NCI-H446 (cell line): Measurements from ENCODE around the gene BDKRB1.

Source experiments
- DNase-seq, 2 experiments: peaks; one replicate each; lab custom pipeline; 2025; lab: John Stamatoyannopoulos, UW

BDKRB1 gene

GRCh38 chr14:96281486-96281885 is 25.5 kb downstream of the BDKRB1 start:
- peak in 1 of 2 experiments; percentile 8 for DNase-seq

- no peak for DNase-seq
Observed at GRCh38 chr14:96284008-96284407, 28.0 kb downstream of the BDKRB1 start.

- no peak for DNase-seq
Observed at GRCh38 chr14:96284430-96284829, 28.4 kb downstream of the BDKRB1 start.

DNA sequence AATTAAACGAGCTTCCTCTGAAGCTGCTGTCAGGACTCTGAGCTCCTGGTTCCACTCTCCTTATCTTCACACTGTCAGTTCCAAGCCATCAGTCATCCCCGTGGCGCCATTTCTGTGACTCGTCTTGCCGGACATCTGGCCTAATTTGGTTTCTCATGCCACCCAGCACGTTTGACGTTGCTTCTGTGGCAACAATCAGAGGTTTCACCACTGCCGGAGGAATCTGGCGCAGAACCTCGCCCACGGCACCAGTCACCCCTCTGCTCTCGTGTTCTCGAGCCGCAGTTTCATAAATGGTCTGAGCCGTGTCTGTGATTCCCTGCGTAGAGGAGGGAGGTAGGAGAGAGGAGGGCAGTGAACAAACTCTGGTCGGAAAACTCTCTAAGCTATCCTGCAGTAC is 29.7 kb downstream of the BDKRB1 start:
- DNase-seq = no peak

GRCh38 chr14:96286251-96286650 is 30.2 kb downstream of the BDKRB1 start:
- no peak for DNase-seq

DNA sequence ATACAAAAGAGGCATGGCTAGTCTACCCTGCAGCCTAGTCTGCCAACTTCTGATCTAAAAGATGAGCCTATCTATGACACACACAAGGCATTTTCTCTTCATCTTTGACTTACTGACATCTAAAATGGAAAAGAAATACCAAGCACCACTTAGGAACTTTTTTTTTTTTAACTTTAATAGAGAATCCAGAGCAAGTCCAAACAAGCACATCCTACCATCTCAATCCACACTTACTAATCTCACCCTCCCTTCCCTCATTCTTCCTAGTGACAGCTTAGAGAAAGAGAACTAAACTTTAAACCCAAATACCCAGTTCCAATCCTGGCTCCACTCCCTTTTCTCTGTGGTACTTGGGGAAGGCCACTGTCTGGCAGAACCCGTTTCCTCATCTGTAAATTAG is 31.8 kb downstream of the BDKRB1 start:
- DNase-seq = no peak

DNA sequence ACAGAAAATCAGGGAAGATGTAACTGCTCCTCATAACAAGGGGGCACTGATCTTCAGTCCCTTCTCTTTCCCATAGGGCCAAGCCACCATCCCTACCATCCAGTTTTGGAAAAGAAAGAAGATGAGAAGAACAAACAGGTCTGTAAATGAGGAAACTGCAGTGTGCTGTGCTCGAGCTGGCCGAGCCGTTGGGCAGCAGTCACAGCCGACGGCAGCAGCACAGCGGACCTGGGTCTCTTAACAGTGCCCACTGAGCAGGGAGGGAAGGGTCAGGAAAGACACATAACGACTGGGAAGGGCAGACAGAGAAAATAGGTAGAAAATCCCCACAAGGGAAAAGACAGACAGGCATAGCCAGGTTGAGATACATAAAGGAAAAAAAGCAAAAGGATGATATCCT is 38.2 kb downstream of the BDKRB1 start:
- no peak for DNase-seq

- peak in 1 of 2 experiments; percentile 39 for DNase-seq
Observed at GRCh38 chr14:96297000-96297399, 41.0 kb downstream of the BDKRB1 start.

DNA sequence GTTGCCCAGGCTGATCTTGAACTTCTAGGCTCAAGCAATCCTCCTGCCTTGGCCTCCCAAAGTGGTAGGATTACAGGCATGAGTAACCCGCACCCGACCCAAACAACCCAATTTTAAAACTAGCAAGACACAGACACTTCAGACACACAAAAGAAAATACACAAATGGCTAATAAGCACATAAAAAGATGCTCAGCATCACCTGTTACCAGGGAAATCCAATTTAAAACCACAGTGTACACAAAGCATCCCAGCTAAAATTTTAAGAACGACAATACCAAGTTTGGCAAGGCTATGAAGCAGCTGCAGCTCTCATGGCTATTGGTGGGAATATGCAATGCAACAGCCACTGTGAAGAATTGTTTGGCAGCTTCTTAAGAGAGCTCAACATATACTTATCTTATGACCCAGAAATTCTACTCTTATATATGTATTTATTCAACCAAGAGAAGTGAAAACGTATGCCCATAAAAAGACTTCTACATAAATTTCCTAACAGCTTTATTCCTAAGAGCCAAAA is 42.0 kb downstream of the BDKRB1 start:
- no peak for DNase-seq

GRCh38 chr14:96299441-96299840 is 43.4 kb downstream of the BDKRB1 start:
- peak in 1 of 2 experiments; percentile 12 for DNase-seq

- DNase-seq = no peak
Observed at GRCh38 chr14:96303981-96304380, 48.0 kb downstream of the BDKRB1 start.

DNA sequence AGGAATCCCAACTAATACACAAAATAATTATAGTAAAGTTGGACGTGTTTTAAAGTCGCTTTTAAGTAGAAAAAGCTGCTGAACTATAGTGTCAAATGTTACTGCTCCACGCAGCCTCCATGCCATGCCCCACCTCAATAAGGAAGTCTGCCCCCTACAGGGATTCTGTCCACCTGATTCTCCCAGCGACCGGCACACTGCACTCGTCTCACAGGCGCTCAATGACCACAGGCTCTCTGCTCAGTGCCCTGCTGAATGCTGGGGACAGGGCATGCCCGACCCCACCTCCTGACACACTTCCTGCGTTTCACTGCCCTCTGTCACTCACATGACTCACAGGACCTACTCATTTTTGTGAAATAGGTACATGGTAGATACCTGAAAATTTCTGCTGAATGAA is 48.9 kb downstream of the BDKRB1 start:
- no peak for DNase-seq

DNA sequence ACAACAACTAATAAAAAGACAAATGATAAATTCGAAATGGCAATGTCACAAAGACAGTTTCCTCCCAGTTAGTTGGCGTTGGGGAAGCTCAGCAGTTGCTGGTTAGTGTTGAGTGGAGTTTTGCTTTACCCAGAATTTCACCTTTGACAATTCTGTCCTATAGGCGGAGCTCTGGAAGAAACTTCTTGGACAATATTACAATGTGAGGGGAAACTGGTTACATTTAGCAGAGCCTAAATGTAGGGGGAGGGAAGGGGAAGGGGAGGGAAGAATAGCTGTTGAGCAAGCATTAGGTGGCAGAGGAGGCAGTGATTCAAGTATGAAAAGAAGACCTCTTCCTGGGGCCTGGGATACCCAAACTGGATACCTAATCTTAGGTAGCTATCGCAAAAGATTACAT is 51.4 kb downstream of the BDKRB1 start:
- DNase-seq = no peak

DNA sequence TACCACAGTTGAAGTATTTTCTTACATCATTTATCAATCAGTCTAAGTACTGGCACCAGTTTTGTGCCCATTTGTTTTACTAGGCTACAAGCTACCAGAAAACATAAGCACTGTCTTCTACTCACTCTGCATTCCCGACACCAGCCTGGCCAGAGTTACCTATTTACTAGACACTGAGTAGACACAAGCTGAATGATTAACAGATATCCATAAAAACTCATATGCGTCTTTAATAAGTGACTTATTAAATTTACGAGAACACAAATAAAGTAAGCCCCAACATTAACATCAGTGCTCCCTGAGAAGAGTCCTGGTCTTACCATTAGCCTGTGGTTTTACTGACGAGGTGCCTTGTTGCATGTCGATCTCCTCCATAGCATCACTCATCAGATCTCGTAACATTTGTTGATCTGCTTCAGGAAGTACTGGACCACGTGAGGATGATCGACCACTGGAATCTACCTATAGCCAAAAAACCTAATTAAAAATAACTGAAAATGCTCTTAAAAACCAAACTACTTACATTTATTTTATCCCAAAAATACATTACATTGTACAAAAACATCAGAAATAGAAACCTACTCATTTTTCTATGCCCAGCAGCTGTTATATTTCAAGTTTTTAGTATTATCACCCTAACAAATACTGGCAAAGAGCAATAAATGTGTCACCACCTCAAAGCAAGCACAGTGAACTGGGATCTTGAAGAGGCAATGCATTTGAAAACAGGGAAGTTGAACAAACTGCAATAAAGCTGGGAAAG is 53.3 kb downstream of the BDKRB1 start:
- no peak for DNase-seq

GRCh38 chr14:96309896-96310330 is 53.9 kb downstream of the BDKRB1 start:
- DNase-seq = no peak

DNA sequence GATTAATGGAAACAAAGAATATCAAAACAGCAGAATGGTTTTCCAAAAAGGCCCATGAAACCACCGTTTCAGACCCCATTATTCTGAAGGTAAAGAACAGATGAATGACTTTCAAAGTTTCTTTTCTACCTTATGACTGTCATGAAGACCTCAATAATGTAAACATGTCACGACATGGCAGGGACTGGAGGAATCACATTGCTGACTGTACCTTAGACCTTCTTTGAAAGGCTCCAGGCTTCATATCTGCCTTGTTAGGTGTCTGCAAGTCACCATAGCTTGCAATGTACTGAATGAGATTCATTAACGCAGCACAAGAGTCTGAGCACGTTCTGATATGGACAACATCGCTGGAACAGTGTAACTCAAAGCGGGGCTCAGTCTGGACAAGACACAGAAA is 54.9 kb downstream of the BDKRB1 start:
- no peak for DNase-seq
